Renal pelvis (tissue), 12 donors: ENCODE measurements around the gene OR4S2. TPM values are rescaled to one million over a fixed set of nuclear protein-coding genes. Genes with fewer than 3 reads are reported as not detected.

ENCODE experiments used
- DNase-seq: peaks from one replicate; pipeline ENCODE4 v3.0.0-alpha.2; 2013
- long read RNA-seq, 16 experiments: transcript quantifications; one replicate each; lab custom pipeline, GENCODE V29; 2026
- polyA plus RNA-seq, 3 donors: library from polyadenylated mRNA; unstranded; fragments of 120-200 nt; gene quantifications; one replicate each; pipeline ENCODE4 v1.2.1, GENCODE V29; 2013; ENCODE audit not compliant: insufficient read length in 3 of 3

OR4S2 gene, protein sequence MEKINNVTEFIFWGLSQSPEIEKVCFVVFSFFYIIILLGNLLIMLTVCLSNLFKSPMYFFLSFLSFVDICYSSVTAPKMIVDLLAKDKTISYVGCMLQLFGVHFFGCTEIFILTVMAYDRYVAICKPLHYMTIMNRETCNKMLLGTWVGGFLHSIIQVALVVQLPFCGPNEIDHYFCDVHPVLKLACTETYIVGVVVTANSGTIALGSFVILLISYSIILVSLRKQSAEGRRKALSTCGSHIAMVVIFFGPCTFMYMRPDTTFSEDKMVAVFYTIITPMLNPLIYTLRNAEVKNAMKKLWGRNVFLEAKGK
- not detected for polyA plus RNA-seq
- long read RNA-seq, donor 1: 0 reads
- long read RNA-seq, donor 2: 0 reads
- long read RNA-seq, donor 3: 0 reads
- long read RNA-seq, donor 4: 0 reads
- long read RNA-seq, donor 5: 0 reads
- long read RNA-seq, donor 6: 0 reads
- long read RNA-seq, donor 7: 0 reads
- long read RNA-seq, donor 8: 0 reads
- long read RNA-seq, donor 9: 0 reads
- long read RNA-seq, donor 10: 0 reads
- long read RNA-seq, donor 11: 0 reads
- long read RNA-seq, donor 12: 0 reads
- long read RNA-seq, donor 13: 0 reads
- long read RNA-seq, donor 14: 0 reads
- long read RNA-seq, donor 15: 0 reads
- long read RNA-seq, donor 16: 0 reads

DNA sequence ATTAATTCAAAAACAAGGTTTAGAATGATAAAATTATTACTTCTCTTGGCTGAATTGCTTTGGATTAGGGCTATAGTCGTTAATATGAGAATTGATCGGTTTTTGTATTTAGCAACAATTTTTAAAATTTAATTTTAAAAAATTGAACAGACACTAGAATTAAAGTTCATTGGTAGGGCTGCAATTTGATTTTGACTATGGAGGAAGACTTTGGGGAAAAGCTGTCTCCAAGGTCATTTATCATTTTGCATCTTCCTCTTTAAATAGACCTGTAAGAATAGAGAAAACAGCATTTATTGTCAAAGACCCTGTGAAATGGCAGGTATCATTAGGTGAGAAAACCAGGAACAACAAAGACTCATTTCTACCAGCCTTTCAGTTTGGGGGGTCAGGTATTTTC is at the start of gene OR4S2:
Gene OR4S2 (plus strand): TSS at position 301 of the 400 bp plus-strand sequence. CDS start 2,577 bp downstream, outside the sequence.
- no peak for DNase-seq

DNA sequence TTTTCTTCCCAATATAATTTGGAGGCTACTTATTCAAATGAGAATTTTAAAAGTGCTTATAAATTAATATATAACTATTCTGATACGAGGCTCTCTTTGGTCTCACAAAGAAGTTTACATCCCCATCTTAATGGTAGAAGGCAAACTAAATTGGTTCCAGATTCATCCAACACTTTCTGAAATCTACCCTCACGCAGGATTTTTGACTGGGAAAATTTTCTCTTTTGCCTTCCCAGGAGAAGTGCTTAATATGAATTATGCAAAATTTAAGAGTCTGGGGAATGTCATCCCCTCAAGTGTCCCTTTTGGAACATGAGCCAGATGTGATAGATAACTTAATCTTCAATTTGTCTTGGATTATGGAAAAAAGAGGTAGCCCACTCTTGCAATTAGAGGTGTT is 40.6 kb upstream of the OR4S2 start, which contains the start of gene OR4C11:
Gene OR4C11 (minus strand): TSS at position 101 of the 400 bp plus-strand sequence. CDS start 3,272 bp downstream, outside the sequence.
- DNase-seq: no peak

DNA sequence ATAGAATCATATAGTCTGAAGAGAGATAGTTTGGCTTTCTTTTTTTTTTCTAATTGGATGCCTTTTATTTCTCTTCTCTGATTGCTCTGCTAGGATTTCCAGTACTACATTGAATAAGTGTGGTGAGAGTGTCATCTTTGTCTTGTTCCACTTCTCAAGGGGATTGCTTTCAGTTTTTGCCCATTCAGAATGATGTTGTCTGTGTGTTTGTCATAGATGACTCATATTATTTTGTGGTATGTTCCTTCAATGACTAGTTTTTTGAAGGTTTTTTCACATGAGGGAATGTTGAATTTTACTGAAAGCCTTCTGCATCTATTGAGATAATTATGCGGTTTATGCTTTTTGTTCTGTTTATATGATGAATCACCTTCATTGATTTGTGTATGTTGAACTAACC is 23.6 kb upstream of the OR4S2 start:
- no peak for DNase-seq

DNA sequence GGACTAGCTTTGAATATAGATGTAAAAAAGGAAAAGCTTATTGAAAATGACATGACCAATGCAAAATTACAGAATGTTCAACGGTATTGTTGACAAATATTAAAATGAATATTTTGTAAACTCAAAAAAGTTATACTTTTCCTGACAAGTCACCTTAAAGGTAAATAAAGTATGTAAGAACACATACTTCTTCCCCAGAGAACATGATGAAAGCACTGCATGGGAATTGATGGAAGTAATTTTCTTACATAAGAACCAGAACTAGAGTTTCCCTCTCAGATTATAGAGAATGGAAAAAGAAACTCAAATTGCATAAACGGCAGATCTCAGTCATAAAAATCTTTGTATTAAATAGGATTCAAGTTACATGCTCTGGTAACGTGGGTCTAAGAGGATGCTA is 13.3 kb upstream of the OR4S2 start, which contains the start of gene OR4P4:
Gene OR4P4 (plus strand): TSS at position 301 of the 400 bp plus-strand sequence.
- DNase-seq: no peak

DNA sequence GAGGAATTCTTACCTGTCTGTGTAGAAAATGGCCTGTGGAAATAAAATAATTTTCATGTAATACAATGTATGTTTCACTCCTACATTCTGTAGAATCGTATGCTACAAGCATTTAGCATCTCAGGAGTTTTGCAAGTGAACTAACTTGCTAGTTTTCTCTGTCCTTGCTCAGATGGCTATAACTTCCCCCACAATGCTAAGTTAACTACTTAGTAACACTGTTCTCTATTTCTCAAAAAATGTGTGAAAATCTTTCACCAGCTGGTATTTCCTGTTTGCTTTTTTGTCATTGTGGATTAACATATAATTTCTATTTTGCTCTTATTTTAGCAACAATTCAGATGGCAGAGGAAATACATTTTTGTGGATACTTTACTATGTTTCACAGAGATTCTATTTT is 4.4 kb downstream of the OR4S2 start:
- no peak for DNase-seq

DNA sequence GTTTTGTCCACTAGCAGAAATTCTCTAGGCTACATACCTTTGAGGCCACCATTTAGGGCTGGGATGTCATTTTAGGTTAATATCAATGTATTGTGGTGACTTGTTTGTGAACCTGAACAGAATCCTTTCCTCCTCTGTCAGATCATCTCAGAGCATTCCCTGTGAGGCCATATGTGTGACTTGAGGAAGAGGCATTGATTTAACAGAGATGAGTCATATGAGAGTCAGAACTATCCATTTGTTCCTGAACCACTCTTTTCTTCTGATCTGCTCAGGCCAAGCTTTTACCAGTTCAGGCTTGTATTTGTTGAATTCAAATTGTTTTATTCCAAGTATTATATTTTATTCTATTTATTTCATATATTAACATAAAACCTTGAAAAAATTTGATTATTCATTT is 7.0 kb downstream of the OR4S2 start:
- no peak for DNase-seq

DNA sequence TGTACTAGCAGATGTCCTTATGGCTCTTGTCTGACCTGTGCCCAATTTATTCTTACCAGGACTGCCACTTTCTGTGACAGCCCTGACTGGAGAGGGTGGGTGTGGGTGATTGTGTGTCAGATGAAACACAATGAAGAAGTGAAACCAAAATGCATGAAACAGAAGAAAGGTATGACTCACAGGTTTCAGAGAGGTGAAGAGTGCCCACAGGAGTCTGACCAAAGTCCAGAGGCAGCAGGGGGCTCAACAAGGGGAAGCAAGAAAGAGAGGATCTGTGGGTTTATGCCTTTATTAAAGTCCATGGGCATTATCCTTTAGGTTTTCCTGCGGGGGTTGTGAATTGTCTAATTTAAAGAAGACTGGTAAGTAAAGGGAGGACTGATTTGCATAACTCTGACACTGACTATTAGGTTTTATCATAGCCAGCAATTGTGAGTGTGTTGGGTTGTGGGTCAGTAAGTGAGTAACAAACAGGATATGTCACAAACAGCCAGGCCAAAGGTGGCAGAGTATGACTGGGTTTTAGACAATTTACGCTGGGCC is 10.0 kb downstream of the OR4S2 start:
- DNase-seq: no peak

DNA sequence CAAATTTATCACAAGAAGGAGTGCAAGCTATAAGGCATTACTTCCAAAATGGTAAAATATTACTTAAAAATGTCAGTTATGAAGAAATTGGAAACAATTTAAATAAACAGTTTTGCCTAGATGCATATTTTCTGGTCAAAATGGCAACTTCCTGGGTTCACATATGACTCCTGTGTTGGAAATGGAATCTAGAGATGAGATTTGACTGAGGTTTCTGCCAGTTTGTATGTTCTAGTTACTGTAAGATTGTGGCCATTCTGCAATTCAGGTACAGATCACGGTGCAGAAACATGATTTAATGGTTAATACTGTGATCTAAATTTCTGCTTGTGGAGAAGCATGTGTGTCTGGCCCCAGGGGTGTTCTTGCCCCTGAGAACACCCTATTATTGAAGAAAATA is 10.5 kb downstream of the OR4S2 start:
- DNase-seq: no peak

DNA sequence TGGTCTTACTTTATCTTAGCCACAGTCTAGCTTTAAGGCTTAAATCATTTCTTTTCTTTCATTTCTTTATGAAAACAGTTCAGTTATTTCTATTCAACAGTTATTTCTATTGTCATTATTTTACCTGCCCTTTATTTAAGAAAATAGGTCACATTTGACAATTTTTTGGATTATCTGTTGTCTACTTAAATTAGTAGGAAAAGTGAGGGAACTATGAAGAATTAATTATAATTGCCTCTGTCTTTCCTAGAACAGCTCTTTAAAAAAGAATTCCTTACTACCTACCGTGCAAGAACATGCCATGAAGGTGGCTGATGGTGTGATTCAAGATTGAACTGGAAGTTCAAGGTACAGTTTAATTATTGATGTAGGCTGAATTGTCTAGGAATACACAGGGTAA is 13.8 kb downstream of the OR4S2 start, which contains the start of gene OR4C6:
Gene OR4C6 (plus strand): TSS at position 301 of the 400 bp plus-strand sequence. CDS start 2,966 bp downstream, outside the sequence.
- no peak for DNase-seq

DNA sequence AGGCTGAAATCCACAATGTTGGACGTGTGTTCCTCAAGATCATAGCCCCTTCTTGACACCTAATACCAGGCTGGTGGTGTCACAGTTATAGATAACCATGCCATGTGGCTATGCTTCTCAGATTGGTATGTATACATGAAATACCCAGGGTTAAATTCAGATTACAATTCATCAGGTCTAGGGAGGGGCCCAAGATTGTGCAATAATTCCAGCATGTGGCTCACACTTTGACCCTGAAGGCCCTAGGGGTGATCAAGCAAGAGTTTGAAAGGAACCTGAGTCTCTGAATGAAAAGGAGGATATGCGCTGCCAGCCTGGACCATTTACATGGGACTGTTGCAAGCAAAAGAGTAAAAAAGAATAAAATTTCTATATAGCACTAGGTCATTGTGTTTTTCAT is 21.2 kb downstream of the OR4S2 start:
- DNase-seq: no peak

DNA sequence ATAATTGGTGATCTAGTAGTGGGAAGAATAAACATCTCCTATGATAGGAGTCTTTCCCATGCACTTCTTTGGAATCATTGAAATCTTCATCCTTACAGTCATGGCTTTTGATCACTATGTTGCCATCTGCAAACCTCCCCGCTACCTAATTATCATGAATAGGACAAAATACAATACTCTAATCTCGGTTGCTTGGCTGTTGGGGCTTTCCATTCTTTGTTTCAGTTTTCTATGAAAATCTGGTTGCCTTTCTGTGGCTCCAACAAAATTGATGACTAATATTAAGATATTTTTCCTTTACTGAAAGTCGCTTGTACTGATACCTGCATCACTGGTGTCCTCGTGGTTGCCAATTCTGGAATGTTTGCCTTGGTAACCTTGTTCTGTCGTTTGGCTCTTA is 25.7 kb downstream of the OR4S2 start:
- no peak for DNase-seq

DNA sequence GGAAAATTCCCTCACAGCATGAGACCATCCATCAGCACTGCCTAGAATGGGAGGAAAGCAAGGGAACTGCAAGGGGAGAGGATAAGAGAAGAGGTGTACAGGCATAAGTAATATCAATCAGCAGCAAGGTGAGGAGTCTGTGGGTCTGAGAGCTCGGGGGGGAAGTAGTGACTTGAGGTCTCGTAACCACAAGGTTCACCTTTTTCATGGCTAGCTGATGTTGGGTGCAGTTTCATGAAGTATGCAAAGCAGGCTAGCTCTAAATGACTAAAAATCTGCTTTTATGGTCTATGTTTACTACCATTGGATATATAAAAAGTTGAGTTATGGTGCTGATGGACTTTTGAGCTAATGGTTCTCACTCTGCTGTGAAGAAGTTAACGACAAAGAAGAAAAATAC is 49.7 kb downstream of the OR4S2 start:
- no peak for DNase-seq

DNA sequence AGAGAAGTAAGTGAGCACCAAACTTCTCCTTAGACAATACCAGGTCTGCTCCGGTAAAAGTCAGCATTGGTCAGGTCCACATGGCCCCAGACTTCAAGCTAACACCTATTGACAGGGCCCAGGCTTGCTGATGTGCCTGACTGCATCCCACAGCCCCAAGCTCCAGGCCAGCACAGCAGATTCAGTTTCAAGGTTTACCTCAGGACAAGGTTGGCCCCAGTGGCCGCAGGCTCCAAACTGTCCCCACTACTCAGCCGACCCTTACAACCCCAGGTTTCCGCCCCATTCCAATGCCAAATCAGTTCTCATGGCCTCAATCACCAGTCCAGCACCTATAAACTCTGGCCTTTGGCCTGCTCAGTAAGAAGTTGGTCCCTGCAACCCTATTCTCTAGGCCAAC is 53.3 kb downstream of the OR4S2 start:
- no peak for DNase-seq

Other genes with a start within 250 kb of the OR4S2 start
- gene OR4C15, start 93.9 kb upstream of the OR4S2 start, polyA plus RNA-seq: not detected
- gene OR4C16, start 76.2 kb upstream of the OR4S2 start, polyA plus RNA-seq: not detected
- not detected for gene OR4C11, start 40.7 kb upstream of the OR4S2 start, polyA plus RNA-seq
- under 1 TPM; 0.06 to 0.21 (median 0.13) TPM for gene OR4P4, start 13.2 kb upstream of the OR4S2 start, polyA plus RNA-seq
- gene OR4C6, start 13.9 kb downstream of the OR4S2 start, polyA plus RNA-seq: not detected
- not detected for gene OR5D13, start 125.1 kb downstream of the OR4S2 start, polyA plus RNA-seq
- gene OR5D14, start 147.2 kb downstream of the OR4S2 start, polyA plus RNA-seq: not detected
- gene OR5L1, start 163.0 kb downstream of the OR4S2 start, polyA plus RNA-seq: not detected
- gene OR5D18, start 171.3 kb downstream of the OR4S2 start, polyA plus RNA-seq: not detected
- not detected for gene OR5L2, start 178.9 kb downstream of the OR4S2 start, polyA plus RNA-seq
- gene OR5D16, start 190.4 kb downstream of the OR4S2 start, polyA plus RNA-seq: not detected
- not detected for gene TRIM51, start 235.0 kb downstream of the OR4S2 start, polyA plus RNA-seq